ENCODE measurements around the gene CTDP1. TPM values are rescaled to one million over a fixed set of nuclear protein-coding genes. Genes with fewer than 3 reads are reported as not detected.

CTDP1 gene
- total RNA-seq, result 10 to 100 TPM; 28.6 to 37.4 (median 30.1) TPM
- long read RNA-seq, donor 1, full-length matches to known transcripts, result 40 of 61 reads
- long read RNA-seq, donor 1, partial matches to known transcripts, result 17 of 61 reads
- long read RNA-seq, donor 1, other reads (novel, unspliced or antisense), result 4 of 61 reads
- long read RNA-seq, donor 2, partial matches to known transcripts, result 1 of 1 reads
- long read RNA-seq, donor 2, other reads (novel, unspliced or antisense), result 0 of 1 reads

- peaks cover 33% of the 10 kb centered on the region for H3K4me1 ChIP-seq (ENCODE audit: low read depth)
- no peaks in the 10 kb centered on the region for H3K9me3 ChIP-seq
- DNase-seq, result peak; percentile 92 to 96 (median 94)
- no peaks in the 10 kb centered on the region for H3K36me3 ChIP-seq (ENCODE audit: low read depth)
- ATAC-seq, result peak; percentile 79
- peak within 1 kb of the TSS; percentile 97 for H3K4me3 ChIP-seq
- intact Hi-C loops (cut with DNase I, micrococcal nuclease), result no loop called here
- TF ChIP-seq CTCF (IDR thresholded peaks at IDR 0.05), result no peak
These were observed at the start of gene CTDP1 for GRCh38 chr18:79679552-79680099. Gene CTDP1 (plus strand): TSS chr18:79679803. CDS start chr18:79679948, 145 bp downstream.

GRCh38 chr18:79630281-79631095 lies 49.1 kb upstream of the CTDP1 start:
- Histone ChIP-seq H3K36me3 (ENCODE audit: low read depth) (no peaks in the 10 kb centered on the region), H3K4me1 (ENCODE audit: low read depth) (no peaks in the 10 kb centered on the region), H3K4me3 (no peak overlapping the region), H3K9me3 (no peaks in the 10 kb centered on the region)
- DNase-seq (no peak), ATAC-seq (peak; percentile 19)
- no peak for TF ChIP-seq CTCF (IDR thresholded peaks at IDR 0.05)
- intact Hi-C loops (cut with DNase I, micrococcal nuclease), result no loop called here

GRCh38 chr18:79631096-79631507 lies 48.5 kb upstream of the CTDP1 start:
- H3K36me3 ChIP-seq (ENCODE audit: low read depth), result no peaks in the 10 kb centered on the region
- ATAC-seq (no peak), DNase-seq (no peak)
- no peaks in the 10 kb centered on the region for H3K9me3 ChIP-seq
- intact Hi-C loops (cut with DNase I, micrococcal nuclease), result no loop called here
- H3K4me1 ChIP-seq (ENCODE audit: low read depth), result no peaks in the 10 kb centered on the region
- no peak overlapping the region for H3K4me3 ChIP-seq
- TF ChIP-seq CTCF (IDR thresholded peaks at IDR 0.05), result no peak

GRCh38 chr18:79631761-79632446 lies 47.7 kb upstream of the CTDP1 start:
- no peak overlapping the region for H3K4me3 ChIP-seq
- DNase-seq (no peak), ATAC-seq (peak; percentile 29)
- no peaks in the 10 kb centered on the region for H3K4me1 ChIP-seq (ENCODE audit: low read depth)
- no peaks in the 10 kb centered on the region for H3K9me3 ChIP-seq
- TF ChIP-seq CTCF (IDR thresholded peaks at IDR 0.05), result no peak
- intact Hi-C loops (cut with DNase I, micrococcal nuclease), result no loop called here
- H3K36me3 ChIP-seq (ENCODE audit: low read depth), result no peaks in the 10 kb centered on the region

- Histone ChIP-seq H3K36me3 (ENCODE audit: low read depth) (no peaks in the 10 kb centered on the region), H3K4me1 (ENCODE audit: low read depth) (no peaks in the 10 kb centered on the region), H3K4me3 (no peak overlapping the region), H3K9me3 (no peaks in the 10 kb centered on the region)
- no peak for TF ChIP-seq CTCF (IDR thresholded peaks at IDR 0.05)
- ATAC-seq (no peak), DNase-seq (no peak)
- intact Hi-C loops (cut with DNase I, micrococcal nuclease), result no loop called here
These were observed 46.8 kb upstream of the CTDP1 start for GRCh38 chr18:79632765-79633164.

Data from mucosa of descending colon (tissue), 3 donors.